AG09319 (cell line): ENCODE measurements around the gene COBL.

Experiments
- DNase-seq: peaks from one replicate; pipeline ENCODE4 v3.0.0-alpha.2; 2010; ENCODE audit warnings: low read depth; ENCODE audit errors: extremely low read depth
- CTCF ChIP-seq: IDR thresholded peaks from 2 replicates; pipeline ENCODE4 v1.5.1; 2011; ENCODE audit warnings: low read depth, mild to moderate bottlenecking, inconsistent platforms, low read length, moderate library complexity

COBL gene

GRCh38 chr7:51236470-51237132 lies 80.0 kb downstream of the COBL start:
- TF ChIP-seq CTCF = no peak
- DNase-seq = no peak

GRCh38 chr7:51235593-51236313 lies 80.9 kb downstream of the COBL start:
- no peak for TF ChIP-seq CTCF
- no peak for DNase-seq

- no peak for TF ChIP-seq CTCF
- DNase-seq = no peak
Observed at GRCh38 chr7:51234609-51235308, 81.8 kb downstream of the COBL start.

GRCh38 chr7:51234139-51234538 lies 82.5 kb downstream of the COBL start:
- DNase-seq = no peak

GRCh38 chr7:51233374-51233773 lies 83.2 kb downstream of the COBL start:
- DNase-seq = no peak

More at GRCh38 chr7:51234139-51234538, 82.5 kb downstream of the COBL start:
- no peak for TF ChIP-seq CTCF

GRCh38 chr7:51230723-51231122 lies 85.9 kb downstream of the COBL start:
- DNase-seq = no peak
- no peak for TF ChIP-seq CTCF

More at GRCh38 chr7:51233374-51233773, 83.2 kb downstream of the COBL start:
- TF ChIP-seq CTCF = no peak

- DNase-seq = no peak
- no peak for TF ChIP-seq CTCF
Observed at GRCh38 chr7:51230324-51230625, 86.3 kb downstream of the COBL start.
